T-helper 9 cell (primary cell): ENCODE data around the gene HES1.
"Not testable (repeated sequence)": the region's sequence is repeated elsewhere in the genome, so short reads cannot be mapped to it uniquely, and the experiment has no call there.

ENCODE experiments used
- DNase-seq: peaks from one replicate; pipeline ENCODE4 v3.0.0-alpha.2; 2020

The HES1 gene

GRCh38 chr3:194142156-194142910 is 6.4 kb downstream of the HES1 start:
- DNase-seq = no peak

DNA sequence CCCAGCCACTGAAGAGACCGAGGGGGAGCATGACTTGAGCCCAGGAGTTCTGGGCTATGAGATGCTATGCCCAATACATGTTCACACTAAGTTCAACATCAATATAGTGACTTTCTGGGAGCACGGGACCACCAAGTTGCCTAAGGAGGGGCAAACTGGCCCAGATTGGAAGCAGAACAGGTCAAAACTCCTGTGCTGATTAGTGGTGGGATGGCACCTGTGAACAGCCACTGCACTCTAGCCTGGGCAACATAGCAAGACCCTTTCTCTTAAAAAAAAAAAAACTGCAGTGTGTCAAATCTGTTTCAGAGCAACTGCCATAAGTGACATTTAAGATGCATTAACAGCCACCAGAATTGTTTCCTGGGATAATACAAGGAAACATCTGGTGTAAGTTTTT is 9.8 kb downstream of the HES1 start:
- DNase-seq = no peak

GRCh38 chr3:194147679-194148078 is 11.7 kb downstream of the HES1 start:
- DNase-seq = no peak

DNA sequence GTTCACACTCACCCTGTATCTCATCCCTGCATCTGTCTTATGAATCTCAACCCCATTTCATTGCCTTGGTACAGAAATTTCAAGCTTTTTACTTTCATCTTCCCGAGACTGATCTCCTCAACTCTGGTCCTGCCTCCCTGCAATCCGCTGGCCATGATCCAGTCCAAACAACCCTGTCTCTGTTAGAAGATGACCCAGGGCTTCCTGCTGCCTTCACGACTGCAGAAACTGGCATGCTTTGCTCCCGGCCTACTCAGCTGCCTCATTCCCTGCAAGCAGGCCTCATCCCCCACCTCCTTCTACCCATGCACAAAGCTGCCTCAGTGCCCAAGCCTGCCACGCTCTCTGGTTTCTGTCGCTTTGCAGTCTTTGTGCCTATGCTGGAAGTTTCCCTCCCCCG is 12.4 kb downstream of the HES1 start:
- DNase-seq = no peak

DNA sequence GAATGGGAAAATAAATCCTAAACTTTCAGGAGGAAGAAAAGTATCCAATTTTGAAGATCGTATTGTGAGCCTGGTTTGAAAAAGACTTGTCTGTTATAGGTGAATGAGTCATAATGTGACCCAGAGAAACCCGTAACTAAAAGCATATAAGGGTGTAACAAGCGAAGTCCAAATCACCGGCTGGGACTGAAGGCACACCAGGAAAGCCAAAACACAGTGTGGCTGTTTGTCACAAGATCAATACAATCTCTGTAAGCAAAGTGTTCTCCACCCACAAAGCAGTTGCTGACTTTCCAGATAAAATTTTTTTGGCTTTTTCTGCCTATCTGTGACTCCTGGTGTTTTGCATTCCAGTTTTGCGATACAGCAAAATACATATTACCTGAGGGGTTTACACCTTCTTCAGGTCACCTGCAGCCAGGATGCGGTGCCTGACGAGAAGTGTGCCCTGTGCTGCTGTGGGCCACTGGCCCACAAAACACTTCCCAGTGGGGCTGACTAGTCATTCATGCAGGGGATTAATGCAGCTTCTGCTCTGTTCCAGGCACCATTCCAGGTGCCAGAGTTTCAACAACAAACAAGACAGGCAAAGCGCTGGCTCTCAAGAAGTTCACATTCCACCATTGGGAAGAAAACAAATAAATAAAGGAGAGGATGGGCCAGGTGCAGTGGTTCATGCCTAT is 14.4 kb downstream of the HES1 start:
- no peak for DNase-seq

- DNase-seq = not testable (repeated sequence)
Observed at GRCh38 chr3:194150935-194151302, 15.0 kb downstream of the HES1 start.

DNA sequence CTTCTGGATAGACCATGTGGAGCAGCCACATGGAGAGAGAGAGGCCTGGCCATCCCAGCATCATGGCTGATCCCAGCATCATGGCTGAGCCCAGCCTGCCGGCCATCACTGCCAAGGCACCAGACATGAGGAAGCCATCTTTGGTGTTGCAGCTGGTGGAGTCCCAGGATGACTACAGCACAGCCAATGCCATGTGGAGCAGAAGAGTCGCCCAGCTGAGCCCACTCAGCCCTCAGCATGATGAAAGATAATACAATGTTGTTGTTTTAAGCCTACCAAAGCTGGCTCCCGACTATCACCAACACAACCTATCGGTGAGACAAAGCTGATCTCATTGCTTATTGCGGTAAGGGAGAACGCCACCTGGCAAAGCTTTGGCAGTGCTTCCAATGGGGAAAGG is 18.4 kb downstream of the HES1 start:
- no peak for DNase-seq

DNA sequence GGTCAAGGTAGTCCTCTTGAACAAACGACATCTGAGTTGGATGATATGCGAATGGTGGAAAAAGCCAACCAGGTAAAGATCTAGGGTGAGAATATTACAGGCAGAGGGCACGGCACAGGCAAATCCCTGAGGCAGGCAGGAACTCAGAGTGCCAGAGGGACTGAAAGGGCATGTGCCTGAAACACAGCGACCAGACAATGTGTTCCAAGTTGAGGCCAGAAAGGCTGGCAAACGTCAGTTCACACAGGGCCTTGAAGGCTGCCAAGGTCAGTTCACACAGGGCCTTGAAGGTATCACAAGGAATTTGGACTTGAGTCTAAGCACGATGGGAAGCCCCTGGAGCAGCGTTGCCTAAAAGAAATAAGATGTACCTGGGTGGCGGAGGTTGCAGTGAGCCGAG is 20.1 kb downstream of the HES1 start:
- DNase-seq = no peak

GRCh38 chr3:194158942-194159439 is 23.0 kb downstream of the HES1 start:
- no peak for DNase-seq

DNA sequence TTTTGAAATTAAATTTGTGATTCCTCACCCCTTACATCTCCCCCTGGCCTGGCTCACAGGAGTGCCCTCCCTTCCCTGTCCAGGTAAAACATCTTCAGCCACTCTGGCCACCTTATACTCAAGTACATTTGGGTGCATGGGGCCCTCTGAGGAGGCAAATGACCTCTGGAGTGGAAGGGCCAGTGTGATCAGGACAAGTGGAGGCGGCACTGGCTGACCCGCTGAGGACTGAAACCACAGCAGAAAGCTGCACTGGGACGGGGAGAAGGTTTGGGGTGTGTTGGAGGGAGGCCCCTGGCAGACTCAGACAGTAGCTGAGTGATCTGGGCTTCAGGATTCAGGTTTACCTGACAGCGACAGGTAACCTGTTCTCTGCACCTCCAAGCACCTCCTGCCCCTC is 24.2 kb downstream of the HES1 start:
- no peak for DNase-seq

DNA sequence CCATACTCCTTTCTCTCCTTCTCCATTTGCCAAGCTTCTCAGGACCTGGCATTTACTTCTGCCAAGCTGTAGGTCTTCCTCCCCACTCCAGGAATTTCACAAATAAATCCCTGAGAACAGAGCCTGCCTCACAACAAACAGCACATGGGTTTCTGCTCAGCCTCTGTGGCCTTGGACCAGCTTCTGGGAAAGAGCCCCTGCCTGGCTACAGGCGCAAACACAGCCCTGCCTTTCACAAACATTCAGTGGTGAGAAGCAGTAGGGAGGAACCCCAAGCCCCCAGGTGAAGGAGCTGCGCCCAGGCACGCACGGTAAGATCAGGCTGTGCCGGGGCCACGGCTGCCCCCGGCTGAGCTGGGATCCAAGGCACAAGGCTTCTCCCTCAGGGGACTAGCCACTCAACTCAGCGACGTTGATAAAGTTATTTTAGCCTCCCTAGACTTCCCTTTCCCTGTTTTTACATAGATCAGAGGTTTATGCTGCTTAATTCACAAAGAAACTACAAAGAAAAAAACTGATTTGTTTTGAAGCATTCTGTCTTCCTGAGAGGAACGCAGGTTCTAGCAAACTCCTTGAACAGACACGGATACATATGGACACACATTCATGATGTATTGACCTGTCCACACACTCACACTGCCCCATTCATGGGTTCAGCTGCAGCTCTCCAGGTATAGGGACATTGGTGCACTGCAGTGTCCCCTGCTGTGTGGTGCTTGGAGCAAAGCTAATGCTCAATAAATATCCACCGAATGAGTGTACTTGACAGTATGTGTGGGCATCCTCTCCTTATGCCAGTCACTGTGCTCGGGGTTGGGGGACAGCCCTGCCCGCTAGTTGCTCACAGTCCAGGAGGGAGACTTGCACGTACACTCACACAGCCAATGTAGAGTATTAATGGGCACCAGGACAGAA is 25.4 kb downstream of the HES1 start:
- no peak for DNase-seq

GRCh38 chr3:194162070-194162678 is 26.2 kb downstream of the HES1 start:
- no peak for DNase-seq

DNA sequence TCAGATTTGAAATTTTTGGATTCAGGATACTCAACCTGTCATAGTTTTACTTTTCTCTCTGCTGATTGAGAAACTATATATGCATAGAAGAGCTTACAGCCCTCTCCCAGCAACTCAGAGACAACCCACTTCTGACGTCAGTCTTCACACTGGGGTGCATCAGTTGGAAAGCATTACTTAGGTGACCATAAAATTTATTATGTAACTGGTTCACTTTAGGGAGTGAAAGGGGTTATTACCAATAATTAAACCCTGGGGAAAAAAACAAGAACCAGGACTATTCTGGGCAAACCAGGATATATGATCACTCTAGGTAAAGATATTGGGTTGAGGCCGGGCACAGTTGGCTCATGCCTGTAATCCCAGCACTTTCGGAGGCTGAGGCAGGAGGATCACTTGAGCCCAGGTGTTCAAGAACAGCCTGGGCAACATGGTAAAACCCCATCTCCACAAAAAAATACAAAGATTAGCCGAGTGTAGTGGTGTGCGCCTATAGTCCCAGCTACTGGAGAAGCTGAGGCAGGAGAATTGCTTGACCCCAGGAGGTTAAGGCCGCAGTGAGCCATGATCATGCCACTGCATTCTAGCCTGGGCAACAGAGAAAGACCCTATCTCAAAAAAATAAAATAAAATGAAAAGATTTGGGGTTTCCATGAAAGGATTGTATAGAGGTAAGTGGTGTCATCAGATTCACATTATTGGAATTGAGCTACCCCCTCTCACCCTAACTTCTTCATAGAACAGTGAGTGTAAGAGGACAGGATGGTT is 27.1 kb downstream of the HES1 start:
- DNase-seq = no peak

GRCh38 chr3:194163697-194164096 is 27.7 kb downstream of the HES1 start:
- DNase-seq = no peak

DNA sequence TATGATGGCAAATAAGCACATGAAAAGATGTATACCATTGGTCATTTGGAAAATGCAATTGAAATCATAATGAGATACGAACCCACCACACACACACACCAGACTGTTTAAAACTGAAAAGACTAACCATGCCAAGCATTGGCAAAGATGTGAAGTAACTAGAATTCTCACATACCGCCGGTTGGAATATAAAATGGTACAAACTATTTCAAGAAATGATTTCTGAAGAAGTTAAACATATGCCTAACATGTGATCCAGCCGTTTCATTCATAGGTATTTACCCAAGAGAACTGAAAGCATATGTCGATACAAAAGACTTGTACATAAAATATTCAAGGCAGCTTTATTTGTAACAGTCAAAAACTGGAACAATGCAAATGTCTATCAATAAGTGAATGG is 28.9 kb downstream of the HES1 start:
- DNase-seq = no peak

DNA sequence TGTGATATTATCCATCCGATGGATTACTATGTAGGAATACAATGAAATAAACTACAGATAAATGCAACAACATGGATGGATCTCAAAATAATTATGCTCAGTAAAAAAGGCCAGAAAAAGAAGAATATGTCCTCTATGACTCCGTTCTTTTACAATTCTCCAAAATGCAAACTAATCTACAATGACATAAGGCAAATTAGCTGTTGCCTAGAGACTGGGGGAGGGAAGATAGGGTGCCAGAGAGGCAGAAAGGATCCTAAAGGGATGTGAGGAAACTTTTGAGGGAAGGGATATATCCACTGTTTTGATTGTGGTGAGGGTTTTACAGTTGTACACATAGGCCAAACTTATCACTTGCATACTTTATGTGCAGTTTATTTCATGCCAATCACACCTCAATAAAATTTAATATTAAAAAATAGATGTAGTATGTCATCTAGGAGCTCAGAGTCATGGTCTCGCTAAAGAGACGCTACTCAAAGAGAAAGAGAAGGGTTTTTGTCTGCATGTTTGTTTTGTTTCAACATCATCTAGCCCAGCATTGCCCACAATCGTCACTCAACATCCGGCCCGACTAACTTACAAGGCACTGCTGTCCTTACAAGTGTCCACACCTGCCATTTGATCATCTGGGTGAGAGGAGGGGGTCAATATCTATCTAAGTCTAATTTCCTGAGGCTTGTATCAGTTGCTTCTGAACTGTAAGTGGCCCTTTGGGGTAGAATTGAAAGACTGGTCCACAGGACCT is 29.5 kb downstream of the HES1 start:
- DNase-seq = no peak

GRCh38 chr3:194166682-194167479 is 30.9 kb downstream of the HES1 start:
- DNase-seq = no peak

DNA sequence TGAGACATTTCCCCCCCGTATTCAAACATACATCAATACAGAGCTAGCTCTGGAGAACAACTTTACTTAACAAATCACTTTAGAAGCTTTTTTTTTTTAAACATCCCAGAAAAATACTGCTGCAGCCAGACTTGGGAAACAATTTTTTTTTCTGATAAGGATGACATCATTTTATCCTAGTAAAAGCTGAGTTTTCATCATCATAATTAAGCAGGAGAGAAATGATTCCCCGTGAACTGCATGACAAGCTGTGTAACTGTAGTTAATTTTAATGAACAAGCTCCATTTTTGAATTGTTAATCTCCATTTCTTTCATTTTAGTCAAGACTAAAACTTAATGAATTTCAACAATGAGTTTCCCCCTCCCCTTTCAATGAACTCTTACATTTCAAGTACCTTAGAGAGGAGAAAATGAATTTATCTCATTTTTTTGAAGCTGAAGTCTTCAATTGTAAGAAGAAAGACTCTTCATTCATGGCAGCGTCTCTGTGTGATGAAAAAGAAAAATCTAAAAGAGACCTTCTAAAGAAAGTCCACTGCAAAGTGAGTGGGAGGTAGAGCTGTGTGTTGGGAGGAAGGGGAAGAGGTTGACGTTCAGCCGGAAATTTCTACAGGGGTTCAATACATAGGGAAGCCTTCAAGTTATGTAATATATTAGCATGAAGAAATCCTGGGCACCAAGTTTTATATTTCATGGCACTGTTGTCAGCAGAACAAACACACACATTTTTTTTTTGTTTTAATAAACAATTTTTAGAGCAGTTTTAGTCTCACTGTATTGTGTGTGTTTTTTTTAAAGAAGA is 31.7 kb downstream of the HES1 start:
- no peak for DNase-seq

DNA sequence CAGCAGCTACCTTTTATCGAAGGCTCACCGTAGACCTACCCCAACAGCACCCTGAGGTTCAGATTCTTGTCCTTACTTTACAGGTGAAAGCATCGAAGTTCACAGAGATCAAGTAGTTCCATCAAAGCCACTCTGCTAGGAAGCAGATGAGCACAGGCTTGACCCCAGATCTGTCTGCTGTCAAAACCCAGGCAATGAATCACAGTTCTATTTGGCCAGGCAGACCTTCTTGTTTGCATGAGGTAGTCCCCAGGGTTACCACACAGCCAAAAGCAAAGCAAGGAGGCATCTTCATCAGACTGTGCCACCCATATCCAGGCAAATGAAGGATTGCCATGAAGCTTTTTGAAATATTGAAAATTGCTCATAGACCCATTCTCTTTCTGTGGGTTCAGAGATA is 33.0 kb downstream of the HES1 start:
- no peak for DNase-seq

GRCh38 chr3:194169595-194169994 is 33.6 kb downstream of the HES1 start:
- DNase-seq = no peak
